Mucosa of gallbladder (tissue), 1 donor: ENCODE measurements around the gene KIFC1. TPM values are rescaled to one million over a fixed set of nuclear protein-coding genes. Genes with fewer than 3 reads are reported as not detected.

ENCODE experiments used
- DNase-seq: peaks from one replicate; pipeline ENCODE4 v3.0.0-alpha.2; 2020; ENCODE audit warnings: low spot score
- total RNA-seq: library from RNA; stranded (reverse); gene quantifications from one replicate; pipeline ENCODE4 v1.2.1, GENCODE V29; 2021
- donor health status: DM: no; HTN: no; CAD: no.

The KIFC1 gene
- total RNA-seq, 1 donor from 2014 or later: 2.1 TPM

DNA sequence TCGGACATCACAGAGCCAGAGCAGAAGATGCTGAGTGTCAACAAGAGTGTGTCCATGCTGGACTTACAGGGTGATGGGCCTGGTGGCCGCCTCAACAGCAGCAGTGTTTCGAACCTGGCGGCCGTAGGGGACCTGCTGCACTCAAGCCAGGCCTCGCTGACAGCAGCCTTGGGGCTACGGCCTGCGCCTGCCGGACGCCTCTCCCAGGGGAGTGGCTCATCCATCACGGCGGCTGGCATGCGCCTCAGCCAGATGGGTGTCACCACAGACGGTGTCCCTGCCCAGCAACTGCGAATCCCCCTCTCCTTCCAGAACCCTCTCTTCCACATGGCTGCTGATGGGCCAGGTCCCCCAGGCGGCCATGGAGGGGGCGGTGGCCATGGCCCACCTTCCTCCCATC, 51.4 kb downstream of the KIFC1 start:
- DNase-seq: no peak

- no peak for DNase-seq
Measured at GRCh38 chr6:33443619-33444504, 52.2 kb downstream of the KIFC1 start.

DNA sequence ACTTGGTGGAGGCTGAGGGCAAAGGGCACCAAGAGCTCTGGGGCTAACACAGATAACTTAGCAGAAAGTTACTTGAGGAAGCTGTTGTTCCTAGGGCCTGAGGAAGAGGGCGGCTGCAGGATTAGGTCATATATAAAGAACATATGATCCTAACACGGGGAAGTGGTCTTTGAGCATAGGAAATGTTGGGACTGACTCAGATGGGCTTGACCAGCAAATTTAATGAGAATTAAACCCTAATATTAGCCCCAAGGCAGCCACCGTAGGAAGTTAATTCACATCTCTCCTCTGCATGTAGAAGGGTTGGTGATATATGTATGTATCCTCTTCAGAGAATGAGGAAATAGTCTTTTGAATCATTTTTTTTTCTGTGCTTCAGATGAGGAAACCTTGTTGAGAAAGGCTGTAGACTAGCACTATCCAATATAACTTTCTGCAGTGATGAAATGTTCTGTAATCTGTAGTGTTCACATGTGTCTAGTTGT, 53.5 kb downstream of the KIFC1 start:
- no peak for DNase-seq

- no peak for DNase-seq
Measured at GRCh38 chr6:33446356-33446755, 54.7 kb downstream of the KIFC1 start.

GRCh38 chr6:33450434-33450833, 58.8 kb downstream of the KIFC1 start:
- no peak for DNase-seq

- DNase-seq: no peak
Measured at GRCh38 chr6:33451606-33452005, 60.0 kb downstream of the KIFC1 start.

DNA sequence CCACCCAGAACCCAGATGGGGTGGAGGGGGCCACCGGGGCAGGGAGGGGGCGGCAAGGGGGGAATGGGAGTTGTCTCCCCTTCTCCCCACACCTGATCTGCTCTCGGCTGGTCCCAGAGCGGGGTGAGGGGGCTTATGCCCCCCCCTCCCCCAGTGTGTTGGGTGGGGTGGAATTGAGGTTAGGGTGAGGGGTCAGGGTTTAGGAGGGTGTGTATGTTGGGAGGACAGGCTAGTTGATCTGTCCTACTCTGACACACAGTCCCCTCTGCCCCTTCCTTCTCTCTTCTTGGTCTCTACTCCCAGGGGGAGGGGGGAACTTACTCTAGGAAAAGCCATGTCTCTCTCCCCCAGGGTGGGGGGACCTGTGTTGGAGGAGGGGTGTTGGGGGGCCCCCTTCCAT, 60.9 kb downstream of the KIFC1 start:
- no peak for DNase-seq

- DNase-seq: no peak
Measured at GRCh38 chr6:33453393-33454008, 61.9 kb downstream of the KIFC1 start.

DNA sequence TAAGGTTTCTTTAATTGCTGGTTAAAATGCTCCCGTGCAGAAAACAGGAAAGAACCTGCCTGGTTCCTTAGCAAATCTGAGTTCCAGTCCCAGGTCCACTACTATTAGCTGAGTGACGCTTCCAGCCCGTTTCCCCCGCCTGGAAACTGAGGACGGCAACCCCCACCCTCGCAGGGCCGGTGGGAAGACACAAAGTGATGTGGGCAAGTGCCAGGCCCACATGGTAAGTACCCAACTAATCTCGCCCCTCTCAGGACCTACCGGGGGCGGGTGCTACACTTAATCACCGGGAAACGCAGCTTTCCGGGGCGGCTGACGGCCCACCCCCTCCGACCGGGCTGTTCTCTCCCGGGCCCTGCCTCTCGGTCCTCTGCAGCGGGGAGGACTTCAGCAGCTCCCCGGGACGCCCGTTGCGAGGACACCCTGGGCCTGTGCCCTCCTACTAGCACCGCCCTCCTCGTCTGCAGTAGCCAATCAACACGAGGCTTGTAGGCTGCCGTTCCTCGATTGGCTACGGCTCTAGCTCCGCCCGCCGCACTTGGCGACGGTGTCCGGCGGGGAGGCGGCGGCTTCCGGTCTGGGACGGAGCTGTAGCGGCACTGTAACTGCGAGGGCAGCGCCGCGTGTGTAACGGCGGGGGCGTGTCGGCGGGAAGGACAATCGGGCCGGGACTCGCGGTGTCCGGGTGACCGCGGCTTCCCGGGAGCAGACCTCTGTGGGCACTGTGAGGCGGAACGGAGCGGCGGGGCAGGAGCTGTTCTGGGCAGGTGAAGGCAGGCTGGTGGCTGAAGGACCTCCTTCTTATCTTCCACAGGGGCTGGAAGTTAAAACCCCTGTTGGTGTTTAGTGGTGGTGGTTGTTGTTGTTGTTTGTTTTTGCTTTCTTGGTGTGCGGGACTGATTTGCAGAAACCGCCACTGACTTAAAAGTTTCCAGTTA, 62.7 kb downstream of the KIFC1 start, which contains the start of gene ZBTB9:
TSS of gene ZBTB9 (plus strand) at position 568 of the 938 bp plus-strand sequence. CDS start 525 bp downstream, outside the sequence.
- peak; percentile 97 for DNase-seq

DNA sequence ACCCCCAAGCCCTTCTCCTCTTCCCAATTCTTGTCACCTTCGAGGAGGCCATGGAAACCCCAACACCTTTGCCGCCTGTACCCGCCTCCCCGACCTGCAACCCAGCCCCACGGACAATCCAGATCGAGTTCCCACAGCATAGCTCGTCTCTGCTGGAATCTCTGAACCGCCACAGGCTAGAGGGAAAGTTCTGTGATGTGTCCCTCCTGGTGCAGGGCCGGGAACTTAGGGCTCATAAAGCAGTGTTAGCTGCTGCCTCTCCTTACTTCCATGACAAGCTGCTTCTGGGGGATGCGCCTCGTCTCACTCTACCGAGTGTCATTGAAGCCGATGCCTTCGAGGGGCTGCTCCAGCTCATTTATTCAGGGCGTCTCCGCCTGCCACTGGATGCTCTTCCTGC, 63.4 kb downstream of the KIFC1 start:
- DNase-seq: no peak

DNA sequence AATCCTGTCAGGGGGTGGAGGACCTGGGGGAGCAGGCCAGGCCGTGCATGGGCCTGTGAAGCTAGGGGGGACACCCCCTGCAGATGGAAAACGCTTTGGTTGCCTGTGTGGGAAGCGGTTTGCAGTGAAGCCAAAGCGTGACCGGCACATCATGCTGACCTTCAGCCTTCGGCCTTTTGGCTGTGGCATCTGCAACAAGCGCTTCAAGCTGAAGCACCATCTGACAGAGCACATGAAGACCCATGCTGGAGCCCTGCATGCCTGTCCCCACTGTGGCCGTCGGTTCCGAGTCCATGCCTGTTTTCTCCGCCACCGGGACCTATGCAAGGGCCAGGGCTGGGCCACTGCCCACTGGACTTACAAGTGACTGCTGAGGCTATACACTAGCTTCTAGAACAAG, 64.5 kb downstream of the KIFC1 start:
- no peak for DNase-seq

- DNase-seq: no peak
Measured at GRCh38 chr6:33458676-33459075, 67.1 kb downstream of the KIFC1 start.

GRCh38 chr6:33459226-33459625, 67.6 kb downstream of the KIFC1 start:
- no peak for DNase-seq

Other genes starting within 250 kb of the KIFC1 start
- gene COL11A2, start 199.4 kb upstream of the KIFC1 start, total RNA-seq: 0.66 TPM
- gene RXRB, start 191.2 kb upstream of the KIFC1 start, total RNA-seq: 56.8 TPM
- 120 TPM for gene SLC39A7, start 191.0 kb upstream of the KIFC1 start, total RNA-seq
- gene HSD17B8, start 187.2 kb upstream of the KIFC1 start, total RNA-seq: 13.6 TPM
- 50.9 TPM for gene RING1, start 183.3 kb upstream of the KIFC1 start, total RNA-seq
- gene VPS52, start 119.9 kb upstream of the KIFC1 start, total RNA-seq: 62.5 TPM
- gene RPS18, start 119.7 kb upstream of the KIFC1 start, total RNA-seq: 1,438 TPM
- 25.4 TPM for gene B3GALT4, start 114.7 kb upstream of the KIFC1 start, total RNA-seq
- gene WDR46, start 102.6 kb upstream of the KIFC1 start, total RNA-seq: 37.7 TPM
- gene PFDN6, start 102.2 kb upstream of the KIFC1 start, total RNA-seq: 38.6 TPM
- 158 TPM for gene RGL2, start 92.9 kb upstream of the KIFC1 start, total RNA-seq
- gene TAPBP, start 77.7 kb upstream of the KIFC1 start, total RNA-seq: 200 TPM
- 26.5 TPM for gene ZBTB22, start 74.1 kb upstream of the KIFC1 start, total RNA-seq
- 33.9 TPM for gene DAXX, start 68.9 kb upstream of the KIFC1 start, total RNA-seq
- 82.3 TPM for gene PHF1, start 19.2 kb downstream of the KIFC1 start, total RNA-seq
- 238 TPM for gene CUTA, start 26.3 kb downstream of the KIFC1 start, total RNA-seq
- 31.0 TPM for gene SYNGAP1, start 28.2 kb downstream of the KIFC1 start, total RNA-seq
- gene ZBTB9, start 62.8 kb downstream of the KIFC1 start, total RNA-seq: 8.0 TPM
- 28.2 TPM for gene BAK1, start 188.5 kb downstream of the KIFC1 start, total RNA-seq
- 104 TPM for gene ITPR3, start 229.5 kb downstream of the KIFC1 start, total RNA-seq